Stimulated activated CD4-positive, alpha-beta T cell treated with anti-CD3 and anti-CD28 coated beads, Interleukin-12 subunit alpha, Interleukin-12 subunit beta, amount 100 ng/mL, for 24 hours (primary cell): ENCODE results near the gene SYF2.
"Not testable (repeated sequence)": the region's sequence is repeated elsewhere in the genome, so short reads cannot be mapped to it uniquely, and the experiment has no call there.

ENCODE experiments used
- DNase-seq, 2 experiments: peaks; one replicate each; pipeline ENCODE4 v3.0.0-alpha.2; 2020; ENCODE audit warnings: low read depth in 2 of 2

Gene SYF2

GRCh38 chr1:25246600-25247023, 14.3 kb upstream of the SYF2 start:
- DNase-seq = peak in 1 of 2 experiments; percentile 24

- no peak for DNase-seq
These were observed 13.7 kb upstream of the SYF2 start for GRCh38 chr1:25245809-25246599.

- DNase-seq = no peak
These were observed 13.1 kb upstream of the SYF2 start for GRCh38 chr1:25245393-25245792.

GRCh38 chr1:25243907-25244306, 11.6 kb upstream of the SYF2 start:
- no peak for DNase-seq

GRCh38 chr1:25239681-25240541, 7.6 kb upstream of the SYF2 start:
- DNase-seq = peak; percentile 83 to 93

GRCh38 chr1:25238046-25238445, 5.7 kb upstream of the SYF2 start:
- DNase-seq = no peak

GRCh38 chr1:25236261-25236660, 4.0 kb upstream of the SYF2 start:
- not testable (repeated sequence) for DNase-seq

- not testable (repeated sequence) for DNase-seq
These were observed 3.1 kb upstream of the SYF2 start for GRCh38 chr1:25235411-25235810.

- peak; percentile 21 to 48 for DNase-seq
These were observed 823 bp upstream of the SYF2 start for GRCh38 chr1:25232866-25233784.

GRCh38 chr1:25223471-25223870, 8.8 kb downstream of the SYF2 start:
- DNase-seq = no peak

- DNase-seq = no peak
These were observed 9.7 kb downstream of the SYF2 start for GRCh38 chr1:25222606-25223005.

- no peak for DNase-seq
These were observed 11.6 kb downstream of the SYF2 start for GRCh38 chr1:25220666-25221065.

GRCh38 chr1:25219661-25220251, 12.5 kb downstream of the SYF2 start:
- no peak for DNase-seq

- no peak for DNase-seq
These were observed 14.6 kb downstream of the SYF2 start for GRCh38 chr1:25217598-25218232.

- DNase-seq = no peak
These were observed 15.3 kb downstream of the SYF2 start for GRCh38 chr1:25217015-25217414.

GRCh38 chr1:25216123-25216522, 16.2 kb downstream of the SYF2 start:
- DNase-seq = no peak

GRCh38 chr1:25212725-25213124, 19.6 kb downstream of the SYF2 start:
- no peak for DNase-seq

- no peak for DNase-seq
These were observed 21.6 kb downstream of the SYF2 start for GRCh38 chr1:25210728-25211127.

- DNase-seq = no peak
These were observed 22.8 kb downstream of the SYF2 start for GRCh38 chr1:25209516-25209915.

GRCh38 chr1:25208561-25209222, 23.6 kb downstream of the SYF2 start:
- DNase-seq = no peak
